Activated CD8-positive, alpha-beta memory T cell treated with anti-CD3 and anti-CD28 coated beads, Interleukin-2, amount 50 U/mL, for 1 hour (primary cell): ENCODE data around the gene FOXS1.
"Not testable (repeated sequence)": the region's sequence is repeated elsewhere in the genome, so short reads cannot be mapped to it uniquely, and the experiment has no call there.

ENCODE experiments used
- DNase-seq: peaks from one replicate; pipeline ENCODE4 v3.0.0-alpha.2; 2020; ENCODE audit errors: extremely low read depth

Gene FOXS1

GRCh38 chr20:31823360-31824124, 21.9 kb downstream of the FOXS1 start:
- DNase-seq, result no peak

GRCh38 chr20:31822421-31823330, 22.7 kb downstream of the FOXS1 start:
- peak; percentile 47 for DNase-seq

- no peak for DNase-seq
Observed at GRCh38 chr20:31821427-31821826, 24.0 kb downstream of the FOXS1 start.

GRCh38 chr20:31820228-31820627, 25.2 kb downstream of the FOXS1 start:
- DNase-seq, result no peak

GRCh38 chr20:31819083-31819784, 26.2 kb downstream of the FOXS1 start, which contains the start of gene MYLK2:
MYLK2 (plus strand) TSS chr20:31819356; CDS start chr20:31819581, 225 bp downstream.
- DNase-seq, result no peak

GRCh38 chr20:31818376-31818908, 27.0 kb downstream of the FOXS1 start:
- DNase-seq, result no peak

- DNase-seq, result no peak
Observed at GRCh38 chr20:31817461-31817860, 27.9 kb downstream of the FOXS1 start.

- DNase-seq, result no peak
Observed at GRCh38 chr20:31816221-31816620, 29.2 kb downstream of the FOXS1 start.

GRCh38 chr20:31815408-31816188, 29.8 kb downstream of the FOXS1 start:
- no peak for DNase-seq

- DNase-seq, result not testable (repeated sequence)
Observed at GRCh38 chr20:31814142-31814541, 31.3 kb downstream of the FOXS1 start.

- DNase-seq, result no peak
Observed at GRCh38 chr20:31813611-31814010, 31.8 kb downstream of the FOXS1 start.

- DNase-seq, result no peak
Observed at GRCh38 chr20:31811796-31812728, 33.3 kb downstream of the FOXS1 start.

- no peak for DNase-seq
Observed at GRCh38 chr20:31811198-31811597, 34.2 kb downstream of the FOXS1 start.

- no peak for DNase-seq
Observed at GRCh38 chr20:31809661-31810060, 35.7 kb downstream of the FOXS1 start.

GRCh38 chr20:31808481-31808880, 36.9 kb downstream of the FOXS1 start:
- DNase-seq, result no peak

- DNase-seq, result no peak
Observed at GRCh38 chr20:31806564-31807355, 38.6 kb downstream of the FOXS1 start.

GRCh38 chr20:31803552-31804291, 41.7 kb downstream of the FOXS1 start:
- no peak for DNase-seq

GRCh38 chr20:31801508-31801907, 43.9 kb downstream of the FOXS1 start:
- no peak for DNase-seq
